BE2C (cell line): ENCODE data around the gene LIX1L. TPM values are rescaled to one million over a fixed set of nuclear protein-coding genes. Genes with fewer than 3 reads are reported as not detected.

Source experiments
- DNase-seq: peaks from one replicate; pipeline ENCODE4 v3.0.0-alpha.2; 2020
- H3K27me3 ChIP-seq: fragments of 250-450 bp; sonication (Bioruptor Pico); 2 replicates; pipeline ENCODE4 v1.5.1; 2020; ENCODE audit warnings: mild to moderate bottlenecking
- H3K36me3 ChIP-seq: fragments of 250-450 bp; sonication (Bioruptor Pico); 2 replicates; pipeline ENCODE4 v1.5.1; 2020; ENCODE audit warnings: mild to moderate bottlenecking
- H3K4me1 ChIP-seq: fragments of 250-450 bp; sonication (Bioruptor Pico); 2 replicates; pipeline ENCODE4 v1.5.1; 2020
- H3K4me3 ChIP-seq: 2 replicates; pipeline ENCODE4 v1.5.1; 2011; ENCODE audit warnings: low read depth, low read length
- H3K9me3 ChIP-seq: fragments of 250-450 bp; sonication (Bioruptor Pico); 2 replicates; pipeline ENCODE4 v1.5.1; 2020
- CTCF ChIP-seq: IDR thresholded peaks from 2 replicates; pipeline ENCODE4 v1.5.1; 2012; ENCODE audit warnings: mild to moderate bottlenecking, low read depth, low read length
- polyA plus RNA-seq: library from polyadenylated mRNA; unstranded; fragments of >200 nt; gene quantifications from one replicate; pipeline ENCODE4 v1.2.1, GENCODE V29; 2012; ENCODE audit warnings: low read depth, missing spikeins; ENCODE audit not compliant: insufficient read length, insufficient read depth

Gene LIX1L
- polyA plus RNA-seq: 7.6 TPM

- H3K36me3 ChIP-seq: no peaks in the 10 kb centered on the region; the same call in 1 of the 2 replicates
- no peaks in the 10 kb centered on the region for H3K27me3 ChIP-seq
- peak; percentile 98 for DNase-seq
- H3K4me1 ChIP-seq: peaks cover 8% of the 10 kb centered on the region
- H3K4me3 ChIP-seq: peak within 1 kb of the TSS; percentile 78
- no peaks in the 10 kb centered on the region for H3K9me3 ChIP-seq
- no peak for TF ChIP-seq CTCF
Observed at GRCh38 chr1:145957443-145958319, at the start of gene LIX1L. Gene LIX1L, minus strand, starts transcription at chr1:145958017. Its CDS starts 90 bp downstream, at chr1:145957927.

GRCh38 chr1:146001709-146002108 is 43.9 kb upstream of the LIX1L start:
- H3K36me3 ChIP-seq: no peaks in the 10 kb centered on the region
- DNase-seq: no peak
- no peaks in the 10 kb centered on the region for H3K27me3 ChIP-seq
- H3K9me3 ChIP-seq: no peaks in the 10 kb centered on the region
- TF ChIP-seq CTCF: no peak
- H3K4me1 ChIP-seq: peaks cover 6% of the 10 kb centered on the region
- H3K4me3 ChIP-seq: no peak overlapping the region

- Histone ChIP-seq H3K27me3 (no peaks in the 10 kb centered on the region), H3K9me3 (no peaks in the 10 kb centered on the region), H3K36me3 (peaks cover 11% of the 10 kb centered on the region), H3K4me3 (no peak overlapping the region), H3K4me1 (peaks cover 6% of the 10 kb centered on the region)
- no peak for DNase-seq
- no peak for TF ChIP-seq CTCF
Observed at GRCh38 chr1:145999321-146000024, 41.7 kb upstream of the LIX1L start.

- no peak for DNase-seq
Observed at GRCh38 chr1:145997718-145998023, 39.9 kb upstream of the LIX1L start.

GRCh38 chr1:145997016-145997717 is 39.4 kb upstream of the LIX1L start:
- Histone ChIP-seq H3K4me3 (peak overlapping the region; percentile 83), H3K4me1 (peaks cover 6% of the 10 kb centered on the region), H3K27me3 (no peaks in the 10 kb centered on the region), H3K36me3 (peaks cover 33% of the 10 kb centered on the region), H3K9me3 (no peaks in the 10 kb centered on the region)
- DNase-seq: no peak
- TF ChIP-seq CTCF: no peak

More at GRCh38 chr1:145997718-145998023, 39.9 kb upstream of the LIX1L start:
- Histone ChIP-seq H3K36me3 (peaks cover 29% of the 10 kb centered on the region), H3K4me1 (peaks cover 6% of the 10 kb centered on the region), H3K27me3 (no peaks in the 10 kb centered on the region), H3K9me3 (no peaks in the 10 kb centered on the region), H3K4me3 (no peak overlapping the region)
- TF ChIP-seq CTCF: no peak
